Measurements from ENCODE around the gene SF1.

- TF ChIP-seq EZH2 (IDR thresholded peaks at IDR 0.05): no peak
- no peak for TF ChIP-seq CTCF (IDR thresholded peaks at IDR 0.05)
- TF ChIP-seq EZH2phosphoT487 (IDR thresholded peaks at IDR 0.05): no peak
These were observed 11.2 kb upstream of the SF1 start for GRCh38 chr11:64789331-64790204.

Data from neural progenitor cell (in vitro differentiated cells).